SK-N-SH (cell line): ENCODE data around the gene GPN3. TPM values are rescaled to one million over a fixed set of nuclear protein-coding genes. Genes with fewer than 3 reads are reported as not detected.
"Not testable (repeated sequence)": the region's sequence is repeated elsewhere in the genome, so short reads cannot be mapped to it uniquely, and the experiment has no call there.

Experiments
- CTCF ChIA-PET: fragments of 300-600, 350-600 bp; formaldehyde crosslinking; extraction: SDS; loops from one replicate; lab custom pipeline; 2021; lab: Yijun Ruan, JAX
- POLR2A ChIA-PET: fragments of 350-600 bp; sonication (Branson Sonifier 250); formaldehyde crosslinking; extraction: SDS; loops from one replicate; lab custom pipeline; 2020; ENCODE audit warnings: antibody characterized with exemption, inconsistent platforms; lab: Yijun Ruan, JAX
- DNase-seq: peaks from one replicate; pipeline ENCODE4 v3.0.0; 2012
- H2AFZ ChIP-seq: fragments of 200-600 bp; sonication (generic); 2 replicates; pipeline ENCODE4 v1.8.1; 2016; ENCODE audit warnings: antibody characterized with exemption, mild to moderate bottlenecking, low read depth
- H3F3A ChIP-seq: fragments of 200-600 bp; sonication (generic); replicated peaks from 2 replicates; pipeline ENCODE3; 2016; ENCODE audit warnings: antibody characterized with exemption, mild to moderate bottlenecking; ENCODE audit not compliant: insufficient read depth
- H3K27ac ChIP-seq, 2 experiments: fragments of 200-500 bp in 1 of 2; fragments of 200-600 bp in 1 of 2; sonication (Bioruptor generic) in 1 of 2; sonication (generic), shearing (Covaris generic) in 1 of 2; 2 replicates each; pipeline versions ENCODE4 v1.5.1 to v1.6.1; 2014 to 2016; ENCODE audit warnings: low read depth in 2 of 2, inconsistent platforms in 1 of 2, low read length in 1 of 2, mild to moderate bottlenecking in 1 of 2, mixed read lengths in 1 of 2
- H3K27me3 ChIP-seq: fragments of 200-600 bp; sonication (generic), shearing (Covaris generic); 2 replicates; pipeline ENCODE4 v1.6.1; 2016; ENCODE audit warnings: mixed run types; ENCODE audit not compliant: insufficient read depth
- H3K36me3 ChIP-seq, 2 experiments: fragments of 200-500 bp in 1 of 2; fragments of 200-600 bp in 1 of 2; sonication (Bioruptor generic) in 1 of 2; sonication (generic) in 1 of 2; replicated peaks in 1 of 2; 2 replicates each; pipeline versions ENCODE3 to v1.5.1; 2014 to 2016; ENCODE audit warnings: low read length in 1 of 2, mild to moderate bottlenecking in 1 of 2; ENCODE audit not compliant: insufficient read depth in 2 of 2, control insufficient read depth in 1 of 2
- H3K4me1 ChIP-seq, 2 experiments: fragments of 200-500 bp in 1 of 2; fragments of 200-600 bp in 1 of 2; sonication (Bioruptor generic) in 1 of 2; sonication (generic), shearing (Covaris generic) in 1 of 2; 2 replicates each; pipeline versions ENCODE4 v1.5.1 to v1.6.1; 2014 to 2016; ENCODE audit warnings: low read depth in 1 of 2, low read length in 1 of 2, mixed run types in 1 of 2; ENCODE audit not compliant: insufficient read depth in 2 of 2, control insufficient read depth in 1 of 2
- H3K4me2 ChIP-seq: fragments of 200-600 bp; sonication (generic), shearing (Covaris generic); 2 replicates; pipeline ENCODE4 v1.6.1; 2017; ENCODE audit warnings: mixed run types
- H3K4me3 ChIP-seq, 2 experiments: fragments of 200-500 bp in 1 of 2; fragments of 200-600 bp in 1 of 2; sonication (Bioruptor generic) in 1 of 2; sonication (generic), shearing (Covaris generic) in 1 of 2; 2 replicates each; pipeline versions ENCODE4 v1.5.1 to v1.8.1; 2014 to 2016; ENCODE audit warnings: low read depth in 2 of 2, inconsistent platforms in 1 of 2, low read length in 1 of 2, mild to moderate bottlenecking in 1 of 2, mixed read lengths in 1 of 2, moderate library complexity in 1 of 2
- H3K79me2 ChIP-seq: fragments of 200-600 bp; sonication (generic); 2 replicates; pipeline ENCODE4 v1.8.1; 2017; ENCODE audit warnings: mild to moderate bottlenecking; ENCODE audit not compliant: insufficient read depth
- H3K9ac ChIP-seq: fragments of 200-600 bp; sonication (generic); 2 replicates; pipeline ENCODE4 v1.6.1; 2017; ENCODE audit warnings: mixed run types
- H3K9me2 ChIP-seq: fragments of 200-600 bp; sonication (generic); 2 replicates; pipeline ENCODE4 v1.6.1; 2017; ENCODE audit warnings: mixed run types
- H3K9me3 ChIP-seq: fragments of 200-600 bp; sonication (generic); 2 replicates; pipeline ENCODE4 v1.6.1; 2017; ENCODE audit warnings: mixed run types, mild to moderate bottlenecking, moderate library complexity
- H4K20me1 ChIP-seq: fragments of 200-600 bp; sonication (generic); 2 replicates; pipeline ENCODE4 v1.6.1; 2017; ENCODE audit warnings: mild to moderate bottlenecking, mixed run types; ENCODE audit not compliant: insufficient read depth
- CHD2 ChIP-seq: fragments of 150-350 bp; IDR thresholded peaks from 2 replicates; pipeline ENCODE4 v1.6.1; 2018; ENCODE audit warnings: low read length; ENCODE audit not compliant: partially characterized antibody
- ELF1 ChIP-seq: IDR thresholded peaks from 2 replicates; pipeline ENCODE4 v1.4.0; 2012
- FOSL2 ChIP-seq: IDR thresholded peaks from 2 replicates; pipeline ENCODE4 v1.4.0; 2012; ENCODE audit warnings: low read depth, mild to moderate bottlenecking, moderate library complexity, borderline replicate concordance
- FOXJ3 ChIP-seq: sonication (generic); formaldehyde crosslinking; IDR thresholded peaks from 2 replicates; pipeline ENCODE4 v1.5.1; 2020; ENCODE audit warnings: mild to moderate bottlenecking, missing genetic modification reagents
- GABPA ChIP-seq: IDR thresholded peaks from 2 replicates; pipeline ENCODE4 v1.4.0; 2012; ENCODE audit warnings: low read depth, mild to moderate bottlenecking
- GATA2 ChIP-seq: sonication (generic); formaldehyde crosslinking; IDR thresholded peaks from 2 replicates; pipeline ENCODE4 v1.5.0; 2020; ENCODE audit warnings: mild to moderate bottlenecking, missing genetic modification reagents
- MXI1 ChIP-seq: IDR thresholded peaks from 2 replicates; pipeline ENCODE4 v1.6.1; 2012; ENCODE audit warnings: mild to moderate bottlenecking, low read depth, low read length, improper control_type of control experiment
- RAD21 ChIP-seq: IDR thresholded peaks from 2 replicates; pipeline ENCODE4 v1.6.1; 2012; ENCODE audit warnings: mild to moderate bottlenecking, low read length
- RCOR1 ChIP-seq: fragments of 150-350 bp; IDR thresholded peaks from 2 replicates; pipeline ENCODE4 v1.6.1; 2017; ENCODE audit warnings: antibody characterized with exemption, low read length
- SIN3A ChIP-seq: IDR thresholded peaks from 2 replicates; pipeline ENCODE4 v1.6.1; 2012; ENCODE audit warnings: low read depth, mild to moderate bottlenecking, low read length, moderate library complexity, borderline replicate concordance
- USF2 ChIP-seq: fragments of 150-350 bp; IDR thresholded peaks from 2 replicates; pipeline ENCODE4 v1.6.1; 2017; ENCODE audit warnings: antibody characterized with exemption, low read length, low read depth, borderline replicate concordance
- YY1 ChIP-seq: IDR thresholded peaks from 2 replicates; pipeline ENCODE4 v1.4.0; 2012; ENCODE audit warnings: low read depth, mild to moderate bottlenecking
- WGBS: methylation state at CpG from one replicate; pipeline ENCODE4 v1.1.6; 2017; ENCODE audit warnings: low lambda C conversion rate; 5-methylcytosine and 5-hydroxymethylcytosine counted together
- polyA plus RNA-seq, 3 experiments: library from polyadenylated mRNA; depleted of rRNA; stranded (reverse); fragments of >200 nt; gene quantifications; 2 replicates each; pipeline ENCODE4 v1.2.3, GENCODE V29; 2012

GPN3 gene
- polyA plus RNA-seq, 1 of the 3 experiments (the other 2 are of a cell fraction): 21.6 TPM

- Histone ChIP-seq H3K4me2 (no peak overlapping the region), H3F3A (peaks cover 4% of the 10 kb centered on the region), H3K9me2 (no peaks in the 10 kb centered on the region), H3K36me3 (no peaks in the 10 kb centered on the region), H3K4me1 (no peaks in the 10 kb centered on the region; a peak in 1 of 4 replicates), H3K9ac (no peak overlapping the region), H3K27me3 (no peaks in the 10 kb centered on the region), H3K27ac (no peak overlapping the region), H3K9me3 (no peaks in the 10 kb centered on the region), H4K20me1 (no peaks in the 10 kb centered on the region), H3K79me2 (no peaks in the 10 kb centered on the region), H3K4me3 (no peak overlapping the region), H2AFZ (no peak overlapping the region)
- 63% methylated on average over 3 of the region's 3 CpGs for WGBS
- TF ChIP-seq GATA2 (CRISPR knock-in tag): no peak
- TF ChIP-seq FOSL2: no peak
- no peak for TF ChIP-seq MXI1
- no peak for TF ChIP-seq SIN3A
- no peak for TF ChIP-seq GABPA
- TF ChIP-seq FOXJ3 (CRISPR knock-in tag): no peak
- TF ChIP-seq RCOR1: no peak
- no peak for TF ChIP-seq YY1
- no peak for TF ChIP-seq CHD2
- TF ChIP-seq USF2: no peak
- no peak for TF ChIP-seq ELF1
- TF ChIP-seq RAD21: no peak
- ChIA-PET POLR2A (interaction anchor here (1.5 kb wide), 1 partner anchor 29 kb away, joined by 6 read pairs; the partner anchor contains the start of gene ARPC3), CTCF (interaction anchor here (3.3 kb wide), 1 partner anchor 10 kb away, joined by 27 read pairs; no protein-coding TSS in a partner anchor)
- DNase-seq: no peak
These were observed 46.8 kb downstream of the GPN3 start for GRCh38 chr12:110421159-110421661.

DNA sequence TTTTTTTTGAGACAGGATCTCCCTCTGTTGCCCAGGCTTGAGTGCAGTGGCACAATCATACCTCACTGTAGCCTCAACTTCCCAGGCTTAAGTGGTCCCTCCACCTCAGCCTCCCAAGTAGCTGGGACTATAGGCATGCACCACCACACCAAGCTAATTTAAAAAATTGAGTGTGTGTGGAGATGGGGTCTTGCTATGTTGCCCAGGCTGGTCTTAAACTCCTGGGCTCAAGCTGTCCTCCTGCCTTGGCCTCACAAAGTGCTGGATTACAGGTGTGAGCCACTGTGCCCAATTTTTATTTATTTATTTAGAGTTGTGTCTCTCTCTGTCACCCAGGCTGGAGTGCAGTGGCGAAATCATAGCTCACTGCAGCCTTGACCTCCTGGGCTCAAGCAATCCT, 47.4 kb downstream of the GPN3 start:
- CTCF ChIA-PET: interaction anchor here (3.3 kb wide), 1 partner anchor 11 kb away, joined by 27 read pairs; no protein-coding TSS in a partner anchor
- WGBS: 88% methylated on average over 1 of the region's 1 CpG
- H3F3A ChIP-seq, H3K79me2 ChIP-seq, H3K4me1 ChIP-seq, H3K36me3 ChIP-seq, H2AFZ ChIP-seq, H3K9ac ChIP-seq, H4K20me1 ChIP-seq, H3K27ac ChIP-seq, DNase-seq, H3K4me2 ChIP-seq, H3K4me3 ChIP-seq, POLR2A ChIA-PET, H3K27me3 ChIP-seq, H3K9me2 ChIP-seq, H3K9me3 ChIP-seq: not testable (repeated sequence)

GRCh38 chr12:110417113-110417512, 50.9 kb downstream of the GPN3 start:
- H3K4me1 ChIP-seq, H3K4me2 ChIP-seq, H4K20me1 ChIP-seq, DNase-seq, POLR2A ChIA-PET, H3F3A ChIP-seq, H2AFZ ChIP-seq, H3K36me3 ChIP-seq, H3K9ac ChIP-seq, H3K79me2 ChIP-seq, CTCF ChIA-PET, H3K4me3 ChIP-seq, H3K27me3 ChIP-seq, H3K27ac ChIP-seq, H3K9me3 ChIP-seq, H3K9me2 ChIP-seq: not testable (repeated sequence)
- 88% methylated on average over 3 of the region's 3 CpGs for WGBS

GRCh38 chr12:110410086-110410485, 58.0 kb downstream of the GPN3 start:
- H3K9me3 ChIP-seq, H3K4me2 ChIP-seq, POLR2A ChIA-PET, H3K79me2 ChIP-seq, H3K27ac ChIP-seq, DNase-seq, H3K4me1 ChIP-seq, CTCF ChIA-PET, H3K9me2 ChIP-seq, H3K4me3 ChIP-seq, H3K9ac ChIP-seq, H3K36me3 ChIP-seq, H4K20me1 ChIP-seq, H3F3A ChIP-seq, H3K27me3 ChIP-seq: not testable (repeated sequence)
- H2AFZ ChIP-seq: peak overlapping the region; percentile 51; the same call in 1 of the 2 replicates
- WGBS: 66% methylated on average over 6 of the region's 6 CpGs
